Spinal cord (tissue), 10 donors: ENCODE measurements around the gene LCE3D. TPM values are rescaled to one million over a fixed set of nuclear protein-coding genes. Genes with fewer than 3 reads are reported as not detected.
"Not testable (repeated sequence)": the region's sequence is repeated elsewhere in the genome, so short reads cannot be mapped to it uniquely, and the experiment has no call there.

Experiments used
- DNase-seq, 6 donors: peaks; one replicate each; pipeline versions ENCODE4 v3.0.0 to v3.0.0-alpha.2; 2013 to 2015; ENCODE audit warnings: low spot score in 6 of 6, low read depth in 4 of 6
- H3K27ac ChIP-seq: one replicate; pipeline ENCODE4 v1.5.1; 2013; ENCODE audit warnings: low read depth, low read length, control low read depth
- H3K27me3 ChIP-seq: one replicate; pipeline ENCODE4 v1.6.1; 2013; ENCODE audit warnings: low read length; ENCODE audit not compliant: control insufficient read depth, insufficient read depth
- H3K36me3 ChIP-seq: one replicate; pipeline ENCODE4 v1.6.1; 2013; ENCODE audit warnings: low read length; ENCODE audit not compliant: control insufficient read depth, insufficient read depth
- H3K4me1 ChIP-seq: one replicate; pipeline ENCODE4 v1.6.1; 2013; ENCODE audit warnings: low read length; ENCODE audit not compliant: control insufficient read depth, insufficient read depth
- H3K4me3 ChIP-seq: one replicate; pipeline ENCODE4 v1.5.1; 2013; ENCODE audit warnings: low read depth, low read length, control low read depth
- H3K9me3 ChIP-seq: one replicate; pipeline ENCODE4 v1.6.1; 2013; ENCODE audit warnings: low read length; ENCODE audit not compliant: control insufficient read depth, insufficient read depth
- WGBS: methylation state at CpG from one replicate; pipeline ENCODE4 v1.1.5; 2013; ENCODE audit warnings: missing lambda C conversion rate; ENCODE audit not compliant: insufficient coverage; 5-methylcytosine and 5-hydroxymethylcytosine counted together
- polyA plus RNA-seq, 2 donors: library from polyadenylated mRNA; unstranded; fragments of 120-200 nt; gene quantifications; one replicate each; pipeline ENCODE4 v1.2.1, GENCODE V29; 2013; ENCODE audit not compliant: insufficient read length in 2 of 2
- total RNA-seq, 2 donors: library from RNA; depleted of rRNA in 1 of 2; stranded (reverse); fragments of 120-200 nt in 1 of 2; fragments of >200 nt in 1 of 2; gene quantifications; one replicate each; pipeline versions ENCODE4 v1.2.3 to v1.2.4, GENCODE V29; 2013 to 2014
- donor health status: healthy.

LCE3D gene
- total and polyA plus RNA-seq, 4 donors: not detected

GRCh38 chr1:152579526-152579925 is 790 bp downstream of the LCE3D start:
- H3K36me3 ChIP-seq, H3K27me3 ChIP-seq, DNase-seq, H3K27ac ChIP-seq, H3K4me1 ChIP-seq, H3K4me3 ChIP-seq, H3K9me3 ChIP-seq: not testable (repeated sequence)
- 87% methylated on average over 3 of the region's 9 CpGs for WGBS

- Histone ChIP-seq H3K9me3 (no peaks in the 10 kb centered on the region), H3K4me3 (no peak overlapping the region), H3K36me3 (no peaks in the 10 kb centered on the region), H3K27ac (no peak overlapping the region), H3K4me1 (no peaks in the 10 kb centered on the region), H3K27me3 (no peaks in the 10 kb centered on the region)
- 90% methylated on average over 2 of the region's 2 CpGs for WGBS
- no peak for DNase-seq
Observed at GRCh38 chr1:152577168-152577567, 3.1 kb downstream of the LCE3D start.

DNA sequence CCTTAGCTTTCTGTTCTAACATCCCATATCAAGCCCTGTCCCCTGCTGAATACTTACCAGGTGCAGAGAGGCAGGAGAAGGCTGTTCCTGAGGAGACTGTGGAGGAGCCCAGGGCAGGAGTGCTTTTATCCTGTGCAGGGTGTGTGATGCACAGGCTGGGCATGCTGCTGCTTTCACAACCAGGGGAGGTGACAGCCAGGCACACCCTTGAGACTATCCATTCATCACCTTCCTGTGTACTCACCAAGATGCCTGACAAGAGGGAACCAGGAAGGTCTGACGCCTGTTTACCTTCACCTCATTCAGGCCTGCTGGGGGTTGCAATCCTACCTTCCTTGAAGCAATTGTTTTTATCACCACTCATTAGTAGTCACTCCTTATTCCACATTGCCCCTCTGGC is 13.6 kb downstream of the LCE3D start, which contains the start of gene LCE3E:
Gene LCE3E (minus strand): TSS at position 100 of the 400 bp plus-strand sequence. CDS start 572 bp downstream, outside the sequence.
- H3K27ac ChIP-seq: no peak within 1 kb of the TSS
- H3K4me3 ChIP-seq: no peak within 1 kb of the TSS
- H3K4me1 ChIP-seq: no peaks in the 10 kb centered on the region
- H3K27me3 ChIP-seq: no peaks in the 10 kb centered on the region
- no peak for DNase-seq
- WGBS: 88% methylated on average over 1 of the region's 1 CpG
- H3K36me3 ChIP-seq: no peaks in the 10 kb centered on the region
- H3K9me3 ChIP-seq: no peaks in the 10 kb centered on the region

GRCh38 chr1:152565535-152566215 is 14.6 kb downstream of the LCE3D start:
- Histone ChIP-seq H3K9me3 (no peaks in the 10 kb centered on the region), H3K27ac (no peak overlapping the region), H3K4me1 (no peaks in the 10 kb centered on the region), H3K4me3 (no peak overlapping the region), H3K27me3 (no peaks in the 10 kb centered on the region), H3K36me3 (no peaks in the 10 kb centered on the region)
- WGBS: 63% methylated on average over 3 of the region's 14 CpGs
- no peak for DNase-seq

DNA sequence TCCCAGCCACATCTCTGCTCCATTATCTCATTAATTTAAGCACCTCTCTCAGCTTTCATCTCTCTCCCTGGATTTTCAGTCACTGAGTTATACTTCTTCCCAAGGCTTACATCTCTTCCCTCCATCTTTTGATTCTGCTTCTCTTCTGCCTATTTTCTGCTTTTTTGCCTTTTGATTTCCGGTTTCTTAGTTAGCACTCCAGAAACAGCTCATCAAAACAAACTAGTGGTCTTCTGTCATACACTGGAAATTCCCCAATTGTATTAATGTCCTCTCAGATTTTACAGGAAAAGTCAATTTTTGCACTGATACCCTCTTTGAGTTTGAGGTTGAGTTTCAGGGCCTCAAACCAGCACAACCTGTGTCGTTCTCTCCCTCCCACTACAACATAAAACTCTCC is 15.2 kb downstream of the LCE3D start:
- no peak overlapping the region for H3K27ac ChIP-seq
- no peaks in the 10 kb centered on the region for H3K4me1 ChIP-seq
- no CpG with 5 or more reads among the region's 2 CpGs for WGBS
- no peak overlapping the region for H3K4me3 ChIP-seq
- no peaks in the 10 kb centered on the region for H3K36me3 ChIP-seq
- H3K27me3 ChIP-seq: no peaks in the 10 kb centered on the region
- no peak for DNase-seq
- H3K9me3 ChIP-seq: no peaks in the 10 kb centered on the region

DNA sequence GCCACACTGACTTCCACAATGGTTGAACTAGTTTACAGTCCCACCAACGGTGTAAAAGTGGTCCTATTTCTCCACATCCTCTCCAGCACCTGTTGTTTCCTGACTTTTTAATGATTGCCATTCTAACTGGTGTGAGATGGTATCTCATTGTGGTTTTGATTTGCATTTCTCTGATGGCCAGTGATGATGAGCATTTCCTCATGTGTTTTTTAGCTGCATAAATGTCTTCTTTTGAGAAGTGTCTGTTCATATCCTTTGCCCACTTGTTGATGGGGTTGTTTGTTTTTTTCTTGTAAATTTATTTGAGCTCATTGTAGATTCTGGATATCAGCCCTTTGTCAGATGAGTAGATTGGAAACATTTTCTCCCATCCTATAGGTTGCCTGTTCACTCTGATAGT is 32.0 kb downstream of the LCE3D start:
- not testable (repeated sequence) for H3K4me3 ChIP-seq, H3K27me3 ChIP-seq, H3K36me3 ChIP-seq, DNase-seq, H3K27ac ChIP-seq, H3K9me3 ChIP-seq, H3K4me1 ChIP-seq
- WGBS: no CpG with 5 or more reads among the region's 1 CpG

- no peaks in the 10 kb centered on the region for H3K27me3 ChIP-seq
- H3K9me3 ChIP-seq: no peaks in the 10 kb centered on the region
- no peaks in the 10 kb centered on the region for H3K4me1 ChIP-seq
- H3K36me3 ChIP-seq: no peaks in the 10 kb centered on the region
- H3K4me3 ChIP-seq: no peak overlapping the region
- 64% methylated on average over 1 of the region's 1 CpG for WGBS
- DNase-seq: no peak
- H3K27ac ChIP-seq: no peak overlapping the region
Observed at GRCh38 chr1:152546704-152547103, 33.6 kb downstream of the LCE3D start.

DNA sequence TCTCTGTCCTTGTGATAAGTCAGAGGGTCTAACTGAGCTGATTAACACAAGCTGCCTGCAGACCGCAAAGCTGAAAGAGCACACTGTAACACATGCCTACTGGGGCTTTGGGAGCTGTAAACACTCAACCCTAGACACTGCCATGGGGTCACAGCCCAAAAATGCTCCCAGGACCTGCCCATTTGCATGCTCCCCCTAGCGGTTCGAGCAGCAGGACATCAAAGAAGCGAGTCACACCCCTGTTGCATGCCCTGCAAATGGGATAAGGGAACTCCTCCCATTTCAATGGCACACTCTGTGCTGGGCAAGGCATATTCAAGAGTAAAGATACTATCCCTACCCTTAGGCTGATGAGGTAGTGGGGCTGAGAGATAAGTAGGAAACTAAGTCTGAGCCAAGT is 36.5 kb downstream of the LCE3D start:
- Histone ChIP-seq H3K4me1 (no peaks in the 10 kb centered on the region), H3K27ac (no peak overlapping the region), H3K36me3 (no peaks in the 10 kb centered on the region), H3K27me3 (no peaks in the 10 kb centered on the region), H3K4me3 (no peak overlapping the region), H3K9me3 (no peaks in the 10 kb centered on the region)
- WGBS: 35% methylated on average over 4 of the region's 4 CpGs
- DNase-seq: no peak

DNA sequence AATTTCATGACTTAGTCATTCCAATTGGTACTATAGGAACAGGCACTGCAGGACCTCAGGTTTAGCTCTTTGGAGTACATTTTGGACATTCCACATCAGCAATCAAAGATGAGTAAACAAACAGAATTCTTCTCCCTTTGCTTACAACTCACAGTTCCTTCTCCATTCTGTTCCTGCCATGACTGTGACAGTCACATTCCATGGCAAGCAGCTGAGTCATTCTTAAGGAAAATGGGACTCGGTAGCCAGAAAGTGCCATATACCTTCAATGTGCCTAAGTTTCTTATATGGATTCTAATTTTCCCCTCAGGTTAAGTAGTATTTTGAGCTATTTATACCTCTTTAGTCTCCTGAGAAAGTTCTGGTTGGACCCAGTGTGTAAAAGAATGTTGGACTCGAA is 40.4 kb downstream of the LCE3D start:
- Histone ChIP-seq H3K27me3 (no peaks in the 10 kb centered on the region), H3K4me3 (no peak overlapping the region), H3K4me1 (no peaks in the 10 kb centered on the region), H3K27ac (no peak overlapping the region), H3K36me3 (no peaks in the 10 kb centered on the region), H3K9me3 (no peaks in the 10 kb centered on the region)
- no CpG with 5 or more reads among the region's 2 CpGs for WGBS
- DNase-seq: no peak

DNA sequence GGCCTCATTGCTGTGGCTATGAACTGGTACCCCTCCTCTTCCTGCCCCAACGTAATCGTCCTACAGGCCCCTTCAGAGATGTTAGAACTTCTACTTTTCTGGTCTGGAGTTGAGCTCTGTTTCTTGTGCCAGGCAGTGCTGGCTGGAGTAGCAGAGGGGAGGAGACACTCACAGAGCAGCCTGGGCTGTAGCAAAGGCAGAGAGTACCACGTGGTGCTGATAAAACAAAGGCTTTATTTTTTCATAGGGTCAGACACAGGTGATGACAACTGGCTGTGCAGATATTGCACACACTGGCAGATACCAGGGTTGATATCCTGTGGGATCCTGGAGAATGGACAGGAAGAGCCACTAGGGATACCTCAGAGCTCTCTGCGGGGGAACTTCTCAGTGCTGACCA is 42.8 kb downstream of the LCE3D start:
- no peaks in the 10 kb centered on the region for H3K27me3 ChIP-seq
- H3K36me3 ChIP-seq: no peaks in the 10 kb centered on the region
- no peaks in the 10 kb centered on the region for H3K4me1 ChIP-seq
- no peak overlapping the region for H3K4me3 ChIP-seq
- DNase-seq: no peak
- WGBS: 76% methylated on average over 3 of the region's 4 CpGs
- no peaks in the 10 kb centered on the region for H3K9me3 ChIP-seq
- H3K27ac ChIP-seq: no peak overlapping the region
